Fibroblast of lung (primary cell): ENCODE measurements around the gene UNC5A.

Experiments
- CTCF ChIP-seq, 2 donors: IDR thresholded peaks in 1 of 2; conservative IDR thresholded peaks in 1 of 2; 1 replicate in 1 of 2; 2 replicates in 1 of 2; pipeline ENCODE4 v1.5.1; 2011 to 2012; ENCODE audit warnings: low read length in 2 of 2, control low read depth in 1 of 2, inconsistent platforms in 1 of 2, low read depth in 1 of 2, mild to moderate bottlenecking in 1 of 2
- EZH2 ChIP-seq: IDR thresholded peaks from 2 replicates; pipeline ENCODE4 v1.5.1; 2012; ENCODE audit warnings: low read length, control low read depth, mild to moderate bottlenecking; ENCODE audit errors: missing control alignments

DNA sequence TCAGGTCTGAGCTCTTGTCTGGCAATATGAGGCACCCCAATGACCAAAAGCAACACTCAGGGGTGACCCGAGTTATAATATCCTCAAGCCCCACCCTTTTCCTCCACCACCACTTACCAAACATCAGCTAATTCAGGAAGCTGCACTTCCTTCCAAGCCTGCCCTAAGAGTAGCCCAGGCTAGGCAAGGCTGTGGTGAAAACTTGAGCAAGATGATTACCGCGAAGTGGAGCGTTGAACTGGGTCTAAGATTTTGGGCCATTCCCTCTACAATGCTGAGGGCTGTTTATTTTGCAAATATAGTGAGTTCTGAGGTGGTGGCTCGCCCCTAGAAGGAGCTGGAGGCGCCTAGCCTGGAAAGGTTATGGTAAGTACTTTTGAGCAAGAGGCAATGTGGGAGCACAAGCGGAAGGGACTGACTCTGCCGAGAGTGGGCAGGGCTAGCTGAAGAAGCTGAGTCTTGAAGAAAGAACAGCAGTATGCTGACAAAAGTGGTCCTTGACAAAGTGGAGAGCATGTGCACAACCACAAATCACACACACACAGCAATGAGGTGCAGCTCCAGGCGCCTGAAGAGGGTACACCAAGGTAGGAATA is 89.0 kb downstream of the UNC5A start, which contains the start of gene HK3:
- TF ChIP-seq CTCF (conservative IDR thresholded peaks at IDR 0.05 in 1 of 2, IDR thresholded peaks at IDR 0.05 in 1 of 2; ENCODE audit: low read depth in 1 of 2, low read length in 2 of 2): no peak
- no peak for TF ChIP-seq EZH2
